ENCODE measurements around the gene MET.
"Not testable (repeated sequence)": the region's sequence is repeated elsewhere in the genome, so short reads cannot be mapped to it uniquely, and the experiment has no call there.

Gene MET

DNA sequence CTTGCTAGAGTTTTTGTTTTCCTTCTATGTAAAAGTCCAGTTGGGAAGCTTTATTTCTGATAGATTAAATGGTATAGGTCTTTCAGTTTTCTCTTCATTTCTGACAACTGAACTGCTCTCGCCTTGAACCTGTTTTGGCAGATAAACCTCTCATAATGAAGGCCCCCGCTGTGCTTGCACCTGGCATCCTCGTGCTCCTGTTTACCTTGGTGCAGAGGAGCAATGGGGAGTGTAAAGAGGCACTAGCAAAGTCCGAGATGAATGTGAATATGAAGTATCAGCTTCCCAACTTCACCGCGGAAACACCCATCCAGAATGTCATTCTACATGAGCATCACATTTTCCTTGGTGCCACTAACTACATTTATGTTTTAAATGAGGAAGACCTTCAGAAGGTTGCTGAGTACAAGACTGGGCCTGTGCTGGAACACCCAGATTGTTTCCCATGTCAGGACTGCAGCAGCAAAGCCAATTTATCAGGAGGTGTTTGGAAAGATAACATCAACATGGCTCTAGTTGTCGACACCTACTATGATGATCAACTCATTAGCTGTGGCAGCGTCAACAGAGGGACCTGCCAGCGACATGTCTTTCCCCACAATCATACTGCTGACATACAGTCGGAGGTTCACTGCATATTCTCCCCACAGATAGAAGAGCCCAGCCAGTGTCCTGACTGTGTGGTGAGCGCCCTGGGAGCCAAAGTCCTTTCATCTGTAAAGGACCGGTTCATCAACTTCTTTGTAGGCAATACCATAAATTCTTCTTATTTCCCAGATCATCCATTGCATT lies 27.1 kb downstream of the MET start:
- no peak for DNase-seq (ENCODE audit: low read depth)

GRCh38 chr7:116699722-116700120 lies 27.7 kb downstream of the MET start:
- DNase-seq (ENCODE audit: low read depth), result no peak

- DNase-seq (ENCODE audit: low read depth), result peak; percentile 44
Measured at GRCh38 chr7:116702046-116702785, 30.2 kb downstream of the MET start.

- DNase-seq (ENCODE audit: low read depth), result no peak
Measured at GRCh38 chr7:116704650-116705228, 32.7 kb downstream of the MET start.

GRCh38 chr7:116705419-116705818 lies 33.4 kb downstream of the MET start:
- DNase-seq (ENCODE audit: low read depth), result no peak

DNA sequence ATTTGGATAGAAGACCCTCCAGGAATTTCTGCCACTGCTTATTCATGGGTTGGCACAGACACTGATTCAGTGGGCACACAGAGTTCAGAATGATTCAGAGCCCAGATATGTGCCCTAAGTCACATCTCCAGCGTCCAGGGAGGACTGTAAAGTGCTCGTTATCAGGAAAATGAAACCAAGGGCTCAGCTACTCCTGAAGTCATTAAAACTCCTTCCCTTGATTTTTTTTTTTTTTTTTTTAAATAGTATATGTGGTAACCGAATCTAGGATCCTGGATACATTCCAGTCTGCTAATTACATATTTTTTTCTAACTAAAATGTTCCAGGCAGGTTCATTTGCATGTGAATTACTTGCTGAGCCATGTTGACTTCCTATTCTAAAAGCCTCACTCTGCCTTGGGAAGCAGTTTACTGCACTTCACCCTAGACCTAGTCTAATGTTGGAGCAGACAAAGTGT lies 34.7 kb downstream of the MET start:
- DNase-seq (ENCODE audit: low read depth), result peak; percentile 63

DNA sequence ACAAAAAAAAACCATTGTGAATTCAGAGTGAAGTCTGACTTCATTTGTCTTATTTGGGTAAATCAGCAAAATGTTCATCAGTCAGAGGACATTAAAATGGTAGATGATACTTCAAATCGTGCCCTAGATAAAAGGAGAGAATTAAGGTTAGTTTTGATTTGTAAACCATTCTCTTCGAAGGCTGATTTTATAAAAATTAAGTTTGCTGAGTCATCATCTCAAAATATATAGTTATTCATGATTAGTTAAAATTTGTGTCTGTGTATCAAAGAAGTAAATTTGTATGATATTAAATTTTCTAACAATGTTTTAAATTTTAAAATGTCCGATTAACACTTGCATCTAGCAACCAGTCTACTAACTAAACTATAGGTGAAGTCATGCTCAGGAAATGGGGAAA lies 35.3 kb downstream of the MET start:
- DNase-seq (ENCODE audit: low read depth), result no peak

DNA sequence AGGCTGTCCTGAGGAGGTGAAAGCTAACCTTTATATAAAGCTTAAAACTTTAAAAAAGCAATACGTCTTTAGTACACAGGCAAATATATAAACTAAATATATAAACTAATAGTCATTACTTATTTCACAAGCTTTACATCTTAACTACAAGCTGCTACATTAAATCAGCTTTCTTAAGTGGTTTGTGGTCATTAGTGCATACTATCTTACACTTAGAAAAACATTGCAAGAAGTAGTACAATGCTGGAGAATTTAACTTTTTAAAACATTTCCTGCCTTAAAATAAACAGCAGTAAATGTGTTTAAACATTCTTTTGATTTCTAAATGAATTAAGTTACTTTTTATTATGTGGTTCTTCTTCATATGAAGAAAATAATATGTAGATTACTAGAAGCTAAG lies 36.3 kb downstream of the MET start:
- no peak for DNase-seq (ENCODE audit: low read depth)

DNA sequence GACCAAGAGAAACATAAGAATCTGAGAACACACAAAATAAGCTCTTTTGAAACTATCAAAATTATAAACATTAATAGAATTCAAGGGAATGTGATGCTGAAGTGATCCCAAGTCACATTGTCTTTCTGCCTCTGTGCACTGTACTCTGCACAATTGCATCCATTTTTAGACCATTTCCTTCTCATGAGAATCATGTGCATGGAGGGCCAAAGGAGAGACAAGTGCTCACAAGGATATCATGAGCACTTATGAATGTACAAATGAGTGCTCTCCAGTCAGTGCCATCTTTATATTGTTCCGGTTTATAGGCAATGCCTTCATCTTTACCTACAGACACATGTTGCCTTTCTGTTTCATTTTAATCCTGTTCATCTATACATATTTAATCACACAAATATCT lies 36.9 kb downstream of the MET start:
- DNase-seq (ENCODE audit: low read depth), result no peak

DNA sequence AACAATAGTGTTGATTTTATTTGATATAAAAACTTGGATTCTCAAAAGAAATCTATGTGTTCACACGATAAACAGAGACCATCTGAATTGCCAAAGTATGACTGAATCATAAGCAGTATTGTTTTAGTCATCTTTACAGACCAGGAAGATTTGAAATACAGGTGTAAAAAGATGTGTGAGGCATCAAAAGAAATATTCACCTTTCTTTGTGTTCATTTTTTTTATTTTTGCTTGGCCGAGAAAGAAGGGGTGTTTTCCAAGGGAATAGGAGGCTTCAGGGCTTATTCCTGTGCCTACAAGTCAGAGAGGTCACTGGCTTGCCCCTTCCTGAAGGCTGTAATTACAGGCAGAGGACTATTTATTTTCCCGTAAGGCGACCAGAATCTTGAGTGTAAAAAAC lies 37.3 kb downstream of the MET start:
- DNase-seq (ENCODE audit: low read depth), result no peak

GRCh38 chr7:116710764-116711452 lies 38.9 kb downstream of the MET start:
- DNase-seq (ENCODE audit: low read depth), result peak; percentile 47

DNA sequence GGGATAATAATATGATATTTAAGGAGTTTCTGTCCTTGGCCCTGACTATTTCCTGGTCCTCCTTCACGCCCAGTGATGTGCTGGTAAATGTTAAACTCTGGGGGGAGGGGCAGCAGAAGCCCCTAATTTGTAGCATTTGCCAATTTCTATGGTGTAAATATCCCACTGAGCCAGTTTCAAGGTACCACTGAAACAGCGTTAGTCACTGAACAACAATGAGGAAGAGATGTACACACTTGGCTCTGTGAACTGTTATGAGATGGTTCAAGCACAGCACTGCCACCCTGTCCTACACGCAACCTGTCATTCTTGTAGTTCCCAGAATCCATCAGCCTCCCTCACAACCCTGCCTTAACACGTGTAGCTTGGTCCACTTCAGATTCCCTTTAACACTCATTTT lies 39.8 kb downstream of the MET start:
- no peak for DNase-seq (ENCODE audit: low read depth)

DNA sequence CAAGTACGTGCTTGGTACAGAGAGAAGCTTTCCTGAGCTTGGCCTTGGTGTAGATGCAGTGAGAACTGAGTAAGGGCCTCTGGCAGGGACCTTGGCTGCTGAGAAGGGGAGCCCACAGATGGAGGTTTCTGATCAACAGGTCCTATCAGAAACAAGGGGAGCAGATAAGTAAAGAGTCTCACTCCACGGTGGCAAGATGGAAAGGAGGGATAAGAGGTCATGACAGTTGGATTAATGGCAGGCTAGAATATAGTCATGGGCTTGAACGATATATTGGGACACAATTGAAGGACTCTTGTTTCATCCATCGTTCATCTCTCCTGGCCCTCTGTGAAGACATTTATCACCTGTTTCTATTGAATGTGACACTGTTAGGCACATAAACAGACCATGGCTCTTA lies 41.5 kb downstream of the MET start:
- DNase-seq (ENCODE audit: low read depth), result no peak

GRCh38 chr7:116713918-116714317 lies 41.9 kb downstream of the MET start:
- DNase-seq (ENCODE audit: low read depth), result peak; percentile 81

DNA sequence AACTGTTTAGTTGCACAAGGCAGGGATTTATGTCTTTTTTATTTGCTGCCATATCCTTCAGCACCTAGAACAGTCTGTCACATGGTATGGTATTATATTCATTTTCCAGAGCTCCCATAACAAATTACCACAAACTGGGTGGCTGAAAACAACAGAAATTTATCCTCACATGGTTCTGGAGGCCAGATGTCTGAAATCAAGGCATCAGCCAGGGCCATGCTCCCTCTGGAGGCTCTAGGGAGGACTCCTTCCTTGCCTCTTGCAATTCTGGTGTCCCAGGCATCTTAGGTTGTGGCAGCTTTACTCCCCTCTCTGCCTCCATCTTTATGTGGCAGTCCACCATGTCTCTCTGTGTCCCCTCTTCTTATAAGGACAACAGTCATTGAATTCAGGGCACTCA lies 43.1 kb downstream of the MET start:
- peak; percentile 38 for DNase-seq (ENCODE audit: low read depth)

GRCh38 chr7:116717137-116717536 lies 45.1 kb downstream of the MET start:
- no peak for DNase-seq (ENCODE audit: low read depth)

DNA sequence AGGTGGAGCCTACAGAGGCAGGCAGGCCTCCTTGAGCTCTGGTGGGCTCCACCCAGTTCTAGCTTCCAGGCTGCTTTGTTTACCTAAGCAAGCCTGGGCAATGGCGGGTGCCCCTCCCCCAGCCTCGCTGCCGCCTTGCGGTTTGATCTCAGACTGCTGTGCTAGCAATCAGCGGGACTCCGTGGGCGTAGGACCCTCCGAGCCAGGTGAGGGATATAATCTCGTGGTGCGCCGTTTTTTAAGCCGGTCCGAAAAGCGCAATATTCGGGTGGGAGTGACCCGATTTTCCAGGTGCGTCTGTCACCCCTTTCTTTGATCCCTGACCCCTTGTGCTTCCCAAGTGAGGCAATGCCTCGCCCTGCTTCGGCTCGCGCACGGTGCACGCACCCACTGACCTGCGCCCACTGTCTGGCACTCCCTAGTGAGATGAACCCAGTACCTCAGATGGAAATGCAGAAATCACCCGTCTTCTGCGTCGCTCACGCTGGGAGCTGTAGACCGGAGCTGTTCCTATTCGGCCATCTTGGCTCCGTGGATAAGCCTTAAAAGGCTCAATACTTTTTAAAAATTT lies 52.0 kb downstream of the MET start:
- not testable (repeated sequence) for DNase-seq (ENCODE audit: low read depth)

- no peak for DNase-seq (ENCODE audit: low read depth)
Measured at GRCh38 chr7:116724560-116725231, 52.7 kb downstream of the MET start.

GRCh38 chr7:116726149-116726548 lies 54.2 kb downstream of the MET start:
- DNase-seq (ENCODE audit: low read depth), result no peak

- DNase-seq (ENCODE audit: low read depth), result peak; percentile 45
Measured at GRCh38 chr7:116726713-116727431, 54.9 kb downstream of the MET start.
